OCI-LY7 (cell line): Measurements from ENCODE around the gene KIF15. TPM values are rescaled to one million over a fixed set of nuclear protein-coding genes. Genes with fewer than 3 reads are reported as not detected.

Experiments
- BruUV-seq: library from RNA; stranded (reverse); fragments of 400-500 nt; replicated peaks from 2 replicates; lab custom pipeline; 2021; lab: Mats Ljungman, UMichigan
- CTCF ChIA-PET: fragments of 300-600 bp; sonication (Branson Sonifier 250); formaldehyde crosslinking; loops from one replicate; lab custom pipeline; 2022; ENCODE audit warnings: antibody characterized with exemption; ENCODE audit not compliant: unreplicated experiment; lab: Charles Lee
- POLR2A ChIA-PET: fragments of 300-600 bp; sonication (Branson Sonifier 250); formaldehyde crosslinking; loops from one replicate; lab custom pipeline; 2022; ENCODE audit warnings: antibody characterized with exemption; lab: Charles Lee
- DNase-seq: peaks from one replicate; pipeline ENCODE4 v3.0.0-alpha.2; 2015; ENCODE audit warnings: low spot score
- H2AFZ ChIP-seq: fragments of 200-600 bp; sonication (generic), shearing (Covaris generic); 2 replicates; pipeline ENCODE4 v1.6.1; 2014; ENCODE audit warnings: mild to moderate bottlenecking, antibody characterized with exemption, low read length, moderate library complexity
- H3K27ac ChIP-seq: fragments of 200-600 bp; sonication (generic); 2 replicates; pipeline ENCODE4 v1.5.1; 2014; ENCODE audit warnings: mixed run types, low read depth, mild to moderate bottlenecking, moderate library complexity, low read length, inconsistent platforms; ENCODE audit not compliant: poor library complexity, severe bottlenecking
- H3K36me3 ChIP-seq: fragments of 200-600 bp; sonication (generic); 2 replicates; pipeline ENCODE4 v1.6.1; 2014; ENCODE audit warnings: mild to moderate bottlenecking, antibody characterized with exemption, low read length, moderate library complexity, mixed read lengths; ENCODE audit not compliant: insufficient read depth
- H3K4me1 ChIP-seq: fragments of 200-600 bp; sonication (generic); 2 replicates; pipeline ENCODE4 v1.5.1; 2014; ENCODE audit warnings: mild to moderate bottlenecking, low read length; ENCODE audit not compliant: insufficient read depth, poor library complexity, severe bottlenecking
- H3K4me2 ChIP-seq: fragments of 200-600 bp; sonication (generic); 2 replicates; pipeline ENCODE4 v1.6.1; 2014; ENCODE audit warnings: mild to moderate bottlenecking, low read length
- H3K4me3 ChIP-seq: fragments of 200-600 bp; sonication (generic); 2 replicates; pipeline ENCODE4 v1.5.1; 2014; ENCODE audit warnings: mild to moderate bottlenecking, low read depth, low read length; ENCODE audit not compliant: poor library complexity, severe bottlenecking
- H3K79me2 ChIP-seq: fragments of 200-600 bp; sonication (generic); 2 replicates; pipeline ENCODE4 v1.6.1; 2016; ENCODE audit warnings: low read depth, mild to moderate bottlenecking, low read length, moderate library complexity, mixed read lengths; ENCODE audit not compliant: insufficient read depth
- H3K9me2 ChIP-seq: fragments of 200-600 bp; sonication (generic); 2 replicates; pipeline ENCODE4 v1.6.1; 2016; ENCODE audit warnings: mild to moderate bottlenecking, low read length, mixed read lengths; ENCODE audit not compliant: insufficient read depth
- H3K9me3 ChIP-seq: fragments of 200-600 bp; sonication (generic); 2 replicates; pipeline ENCODE4 v1.6.1; 2014; ENCODE audit warnings: mild to moderate bottlenecking, mixed run types, low read length, mixed read lengths
- H4K20me1 ChIP-seq: fragments of 200-600 bp; sonication (generic); 2 replicates; pipeline ENCODE4 v1.6.1; 2014; ENCODE audit warnings: mild to moderate bottlenecking, antibody characterized with exemption, low read length, moderate library complexity, mixed read lengths; ENCODE audit not compliant: insufficient read depth
- EZH2phosphoT487 ChIP-seq: fragments of 200-600 bp; sonication (generic); IDR thresholded peaks from 2 replicates; pipeline ENCODE4 v1.6.1; 2018; ENCODE audit warnings: low read depth, borderline replicate concordance, mild to moderate bottlenecking, mixed run types, antibody characterized with exemption, low read length, moderate library complexity, mixed read lengths
- intact Hi-C: fragments of 100-400 bp; cut with micrococcal nuclease; formaldehyde crosslinking; loops from one replicate; pipeline ENCODE4 v1.10.0; 2022; ENCODE audit not compliant: unreplicated experiment
- total RNA-seq, 2 experiments: library from RNA; depleted of rRNA in 1 of 2; stranded (reverse); fragments of >200 nt in 1 of 2; shearing (Covaris generic) in 1 of 2; gene quantifications; 2 replicates each; pipeline ENCODE4 v1.2.3, GENCODE V29; 2014 to 2022
- TF ChIP-seq, protein P1 (sequence below): fragments of 200-600 bp; sonication (generic); conservative IDR thresholded peaks from 2 replicates; pipeline ENCODE4 v1.5.1; 2014; ENCODE audit warnings: mild to moderate bottlenecking, antibody characterized with exemption, low read length, moderate library complexity, mixed read lengths

Gene KIF15
- total RNA-seq, 2 experiments from 2014 or later: 37.0 to 44.9 TPM

GRCh38 chr3:44795197-44795596 lies 33.6 kb downstream of the KIF15 start:
- H3K27ac ChIP-seq: no peak overlapping the region
- H4K20me1 ChIP-seq: no peaks in the 10 kb centered on the region
- DNase-seq: no peak
- H3K79me2 ChIP-seq: 0 out of 2 replicates have a peak, but pooled peaks cover 2% of the 10 kb centered on the region
- no peak overlapping the region for H2AFZ ChIP-seq
- BruUV-seq: no TSS peak
- H3K36me3 ChIP-seq: peaks cover 96% of the 10 kb centered on the region
- no peaks in the 10 kb centered on the region for H3K9me3 ChIP-seq
- no peaks in the 10 kb centered on the region for H3K4me1 ChIP-seq
- H3K9me2 ChIP-seq: no peaks in the 10 kb centered on the region
- CTCF ChIA-PET: no interaction called here
- POLR2A ChIA-PET: no interaction called here
- H3K4me2 ChIP-seq: no peak overlapping the region
- TF ChIP-seq, protein P1, sequence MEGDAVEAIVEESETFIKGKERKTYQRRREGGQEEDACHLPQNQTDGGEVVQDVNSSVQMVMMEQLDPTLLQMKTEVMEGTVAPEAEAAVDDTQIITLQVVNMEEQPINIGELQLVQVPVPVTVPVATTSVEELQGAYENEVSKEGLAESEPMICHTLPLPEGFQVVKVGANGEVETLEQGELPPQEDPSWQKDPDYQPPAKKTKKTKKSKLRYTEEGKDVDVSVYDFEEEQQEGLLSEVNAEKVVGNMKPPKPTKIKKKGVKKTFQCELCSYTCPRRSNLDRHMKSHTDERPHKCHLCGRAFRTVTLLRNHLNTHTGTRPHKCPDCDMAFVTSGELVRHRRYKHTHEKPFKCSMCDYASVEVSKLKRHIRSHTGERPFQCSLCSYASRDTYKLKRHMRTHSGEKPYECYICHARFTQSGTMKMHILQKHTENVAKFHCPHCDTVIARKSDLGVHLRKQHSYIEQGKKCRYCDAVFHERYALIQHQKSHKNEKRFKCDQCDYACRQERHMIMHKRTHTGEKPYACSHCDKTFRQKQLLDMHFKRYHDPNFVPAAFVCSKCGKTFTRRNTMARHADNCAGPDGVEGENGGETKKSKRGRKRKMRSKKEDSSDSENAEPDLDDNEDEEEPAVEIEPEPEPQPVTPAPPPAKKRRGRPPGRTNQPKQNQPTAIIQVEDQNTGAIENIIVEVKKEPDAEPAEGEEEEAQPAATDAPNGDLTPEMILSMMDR: no peak
- TF ChIP-seq EZH2phosphoT487: no peak
- intact Hi-C loops: no loop called here
- no peak overlapping the region for H3K4me3 ChIP-seq

- Histone ChIP-seq H3K27ac (no peak overlapping the region), H3K4me3 (no peak overlapping the region), H3K36me3 (peaks cover 96% of the 10 kb centered on the region), H3K9me2 (no peaks in the 10 kb centered on the region), H3K4me1 (no peaks in the 10 kb centered on the region), H3K9me3 (no peaks in the 10 kb centered on the region), H3K4me2 (no peak overlapping the region), H3K79me2 (no peaks in the 10 kb centered on the region), H4K20me1 (no peaks in the 10 kb centered on the region), H2AFZ (no peak overlapping the region)
- ChIA-PET CTCF (no interaction called here), POLR2A (no interaction called here)
- no peak for DNase-seq
- BruUV-seq: no TSS peak
- intact Hi-C loops: no loop called here
- TF ChIP-seq, protein P1: no peak
- TF ChIP-seq EZH2phosphoT487: no peak
Measured at GRCh38 chr3:44802011-44802410, 40.4 kb downstream of the KIF15 start.

DNA sequence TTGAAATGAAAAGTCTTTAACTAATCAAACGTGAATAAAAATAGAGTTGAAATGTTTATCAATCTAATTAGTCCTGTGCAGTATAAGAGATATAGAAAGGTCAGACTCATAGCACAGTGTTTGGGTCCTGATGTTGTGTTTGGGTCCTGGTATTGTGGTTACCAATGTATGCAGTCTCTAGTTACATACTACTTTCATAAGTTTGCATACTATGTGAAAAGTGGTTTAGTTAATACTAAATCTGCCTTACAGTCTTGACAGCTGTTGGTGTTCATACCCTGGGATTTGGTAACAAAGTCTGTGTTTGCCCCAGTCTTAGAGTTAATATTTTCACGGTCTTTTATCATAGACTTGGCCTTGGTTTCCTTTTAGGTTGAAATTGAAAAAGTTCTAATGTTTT lies 41.7 kb downstream of the KIF15 start:
- no peak overlapping the region for H3K27ac ChIP-seq
- intact Hi-C loops: no loop called here
- POLR2A ChIA-PET: no interaction called here
- H4K20me1 ChIP-seq: no peaks in the 10 kb centered on the region
- CTCF ChIA-PET: no interaction called here
- no peaks in the 10 kb centered on the region for H3K9me2 ChIP-seq
- no peak overlapping the region for H3K4me3 ChIP-seq
- H3K4me1 ChIP-seq: no peaks in the 10 kb centered on the region
- BruUV-seq: no TSS peak
- no peaks in the 10 kb centered on the region for H3K9me3 ChIP-seq
- H2AFZ ChIP-seq: no peak overlapping the region
- no peaks in the 10 kb centered on the region for H3K79me2 ChIP-seq
- TF ChIP-seq, protein P1: no peak
- TF ChIP-seq EZH2phosphoT487: no peak
- peaks cover 97% of the 10 kb centered on the region for H3K36me3 ChIP-seq
- H3K4me2 ChIP-seq: no peak overlapping the region
- no peak for DNase-seq
